Uterus (tissue), 2 donors: ENCODE results near the gene NBEA.

Source experiments
- CTCF ChIP-seq, 4 experiments: fragments of 200-600 bp in 2 of 4; fragments of 450-650 bp in 2 of 4; sonication (generic) in 2 of 4; IDR thresholded peaks; one replicate each; pipeline ENCODE4 v1.5.1; 2016 to 2019; ENCODE audit warnings: antibody characterized with exemption in 4 of 4, mild to moderate bottlenecking in 2 of 4, moderate library complexity in 1 of 4
- POLR2A ChIP-seq, 2 donors: fragments of 450-650 bp; IDR thresholded peaks; one replicate each; pipeline ENCODE4 v1.6.1; 2016; ENCODE audit warnings: antibody characterized with exemption in 2 of 2, mild to moderate bottlenecking in 1 of 2, moderate library complexity in 1 of 2

- no peak for TF ChIP-seq POLR2A (IDR thresholded peaks at IDR 0.05)
- no peak for TF ChIP-seq CTCF (IDR thresholded peaks at IDR 0.05)
These were observed 185.4 kb downstream of the NBEA start for GRCh38 chr13:35127466-35127865.
